NCI-H1048 (cell line): Measurements from ENCODE around the gene STARD3.

Experiments
- DNase-seq: peaks from one replicate; lab custom pipeline; 2025; lab: John Stamatoyannopoulos, UW

The STARD3 gene

DNA sequence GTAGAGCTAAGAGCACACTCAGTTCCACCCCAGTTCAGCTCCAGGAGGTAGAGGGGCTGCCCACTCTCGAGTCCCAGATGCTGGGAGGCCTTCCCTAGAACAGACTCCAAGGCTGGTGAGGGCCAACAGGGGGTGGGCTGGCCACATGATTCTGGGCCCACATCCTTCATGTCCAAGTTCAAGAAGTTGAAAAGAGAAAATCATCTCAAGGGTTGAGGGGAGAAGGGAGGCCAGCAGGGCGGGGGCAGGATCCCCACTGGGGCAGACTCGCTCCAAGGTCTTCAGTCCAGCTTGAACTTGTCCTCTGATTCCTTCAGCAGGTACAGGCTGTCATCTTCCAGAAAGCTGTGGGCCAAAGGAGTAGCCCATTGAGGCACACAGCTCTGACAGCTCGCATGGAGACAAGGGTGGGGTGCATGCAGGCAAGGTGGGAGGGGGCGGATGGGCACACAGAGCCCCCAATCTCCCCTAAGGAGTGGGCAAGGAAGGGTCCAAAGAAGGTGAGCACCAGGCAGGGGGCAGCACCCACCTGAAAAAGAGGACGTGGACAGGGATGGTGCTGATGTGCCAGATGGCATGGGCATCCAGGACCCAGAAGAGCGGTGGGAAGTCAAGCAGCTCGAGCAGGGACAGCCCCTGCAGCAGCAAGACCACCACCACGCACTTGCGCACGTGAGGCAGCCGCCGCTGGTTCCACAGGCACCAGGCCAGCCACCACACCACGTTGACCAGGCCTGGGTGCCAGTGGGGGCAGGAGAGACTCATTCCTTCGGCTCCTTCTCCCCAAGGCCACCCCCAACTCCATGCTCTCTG, 35.8 kb downstream of the STARD3 start:
- DNase-seq: no peak

DNA sequence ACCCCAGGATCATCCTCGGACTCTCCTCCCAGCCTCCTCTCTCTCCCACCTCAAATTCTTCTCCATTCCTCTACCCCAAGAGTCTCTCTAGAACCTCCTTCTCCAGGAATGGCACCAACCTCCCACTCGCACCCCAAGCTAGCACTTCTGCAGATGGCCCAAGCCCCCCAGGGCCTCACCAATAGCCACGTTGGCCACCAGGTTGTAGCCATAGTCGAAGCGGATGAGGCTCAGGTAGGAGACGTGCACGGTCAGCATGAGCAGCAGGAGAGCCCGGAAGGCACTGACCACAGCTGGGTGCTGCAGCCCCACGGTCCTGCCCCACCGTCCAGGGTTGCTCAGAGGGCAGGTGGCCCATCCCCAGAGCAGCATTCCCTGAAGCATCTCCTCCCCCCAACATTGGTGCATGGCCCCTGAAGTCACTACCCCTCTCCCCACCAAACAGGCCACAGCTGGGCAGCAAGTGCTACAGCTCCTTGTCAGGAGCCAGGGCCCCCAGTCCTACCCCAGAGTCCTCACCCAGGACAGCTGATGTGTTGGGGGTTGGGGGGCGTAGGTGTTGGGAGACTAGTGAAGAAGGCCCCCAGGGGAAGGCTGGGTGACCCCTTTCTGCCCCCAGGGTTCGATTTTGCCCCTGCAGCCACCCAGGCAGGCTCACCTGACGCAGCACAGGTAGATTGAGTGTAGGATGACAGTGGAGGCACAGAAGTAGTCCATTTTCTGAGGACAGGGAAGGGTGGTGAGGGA, 36.6 kb downstream of the STARD3 start:
- DNase-seq: no peak

DNA sequence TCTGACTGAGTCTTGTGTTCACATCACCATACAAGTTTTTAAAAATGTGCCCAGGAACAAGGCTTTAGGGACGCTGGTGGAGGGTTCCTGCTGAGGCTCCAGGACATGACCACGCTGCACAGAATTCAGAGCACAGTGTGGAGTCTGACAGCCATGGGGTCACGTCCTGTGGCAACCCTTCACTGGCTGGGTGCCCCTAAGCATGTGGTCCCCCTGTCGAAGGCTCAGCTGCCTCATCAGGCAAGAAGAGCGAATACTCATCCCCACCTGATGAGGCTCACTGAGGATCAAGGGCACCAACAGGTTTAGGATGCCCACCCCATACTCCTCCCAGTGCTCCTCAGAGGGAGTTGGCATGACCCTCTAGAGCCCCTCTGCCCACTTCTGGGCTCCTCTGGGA, 37.2 kb downstream of the STARD3 start:
- no peak for DNase-seq

DNA sequence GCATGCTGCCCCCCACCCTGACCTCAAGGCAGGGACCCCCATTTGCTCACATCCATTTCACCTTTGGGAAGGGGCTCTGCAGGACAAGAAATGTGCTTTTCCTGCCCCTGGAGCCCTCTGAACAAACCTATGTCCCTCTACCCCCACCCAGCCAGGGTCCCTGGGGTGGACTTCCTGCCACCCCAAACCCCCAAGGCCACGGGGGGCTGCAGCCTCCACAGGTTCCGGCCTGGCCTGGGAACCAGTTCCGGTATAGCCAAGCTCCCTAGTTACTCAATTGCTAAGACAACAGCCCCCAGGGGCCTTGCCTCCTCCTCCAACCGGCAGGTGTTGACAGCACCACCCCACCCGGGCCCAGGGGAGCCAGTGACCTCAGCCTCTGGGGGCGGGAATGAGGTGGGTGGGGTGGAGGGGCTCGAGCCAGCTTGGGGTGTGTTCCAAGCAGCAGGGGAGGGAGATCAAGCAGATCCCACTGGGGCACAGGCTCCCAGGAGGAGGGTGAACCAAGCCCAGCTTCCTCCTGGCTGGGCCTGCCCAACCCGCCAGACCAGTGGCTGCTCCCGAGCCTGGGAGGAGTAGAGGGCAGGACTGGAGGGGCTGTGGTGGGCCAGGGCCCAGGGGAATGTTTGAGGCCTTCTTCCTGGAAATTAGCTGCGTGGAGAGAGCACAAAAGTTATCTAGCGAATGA, 37.9 kb downstream of the STARD3 start:
- no peak for DNase-seq

DNA sequence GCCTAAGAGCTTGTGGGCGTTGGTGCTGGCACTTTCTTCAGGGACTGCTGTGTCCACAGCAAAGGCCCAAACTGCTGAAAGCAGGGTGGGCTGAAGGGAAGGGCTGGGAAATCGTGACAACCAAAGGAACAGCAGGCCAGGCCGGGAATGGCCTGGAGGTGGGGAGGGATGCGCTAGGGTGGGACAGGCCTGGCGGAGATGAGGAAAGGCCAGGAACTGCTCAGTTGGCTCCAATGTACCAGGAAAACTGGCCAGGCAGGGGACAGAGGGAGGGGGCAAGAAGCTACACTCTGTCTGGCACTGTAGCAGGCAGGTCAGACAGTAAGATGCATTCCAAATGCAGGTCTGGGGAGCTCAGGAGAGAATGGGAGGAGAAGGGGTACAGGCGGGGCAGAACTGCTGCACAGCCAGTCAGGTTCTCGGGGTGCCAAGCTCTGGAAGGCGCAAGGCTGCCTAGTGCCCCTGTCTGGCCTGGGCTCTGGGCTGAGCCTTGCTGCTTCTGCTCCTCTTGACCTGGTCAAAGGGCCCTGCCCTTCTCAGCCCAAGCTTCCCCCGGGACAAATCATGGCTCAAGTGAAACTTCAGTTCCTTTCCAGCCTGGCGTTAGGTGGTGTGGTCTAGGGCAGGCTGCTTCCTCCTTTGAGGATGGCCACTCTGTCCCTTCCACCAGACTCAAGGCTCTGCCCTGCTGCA, 38.6 kb downstream of the STARD3 start:
- no peak for DNase-seq

DNA sequence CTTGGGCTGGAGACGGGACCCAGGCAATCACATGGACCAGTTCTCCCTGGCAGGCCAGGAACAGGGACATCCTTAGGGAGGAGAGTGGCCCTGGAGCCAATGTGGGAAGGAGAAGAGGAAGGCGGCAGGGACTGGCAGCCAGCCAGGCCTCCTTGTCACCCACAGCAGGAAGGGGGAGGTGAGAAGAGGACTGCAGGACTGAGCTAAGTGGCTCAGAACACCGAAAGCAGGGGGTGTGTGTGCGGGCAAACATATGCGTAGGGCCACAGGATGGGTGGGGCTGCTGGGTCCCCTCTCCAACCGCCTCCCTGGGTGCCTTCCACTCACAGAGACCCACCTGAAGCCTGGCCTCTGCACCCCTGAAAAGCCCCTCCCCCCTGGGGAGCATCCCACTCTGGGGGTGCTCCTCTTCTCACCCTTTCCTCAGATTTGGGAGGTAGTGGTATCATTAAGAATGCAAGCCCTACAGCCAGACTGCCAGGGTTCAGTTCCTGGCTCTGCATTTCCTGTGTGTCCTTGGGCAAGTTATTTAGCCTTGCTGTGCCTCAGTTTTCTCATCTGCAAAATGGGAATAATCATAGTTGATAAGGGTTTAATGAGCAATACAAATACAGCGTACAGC, 39.4 kb downstream of the STARD3 start:
- no peak for DNase-seq

DNA sequence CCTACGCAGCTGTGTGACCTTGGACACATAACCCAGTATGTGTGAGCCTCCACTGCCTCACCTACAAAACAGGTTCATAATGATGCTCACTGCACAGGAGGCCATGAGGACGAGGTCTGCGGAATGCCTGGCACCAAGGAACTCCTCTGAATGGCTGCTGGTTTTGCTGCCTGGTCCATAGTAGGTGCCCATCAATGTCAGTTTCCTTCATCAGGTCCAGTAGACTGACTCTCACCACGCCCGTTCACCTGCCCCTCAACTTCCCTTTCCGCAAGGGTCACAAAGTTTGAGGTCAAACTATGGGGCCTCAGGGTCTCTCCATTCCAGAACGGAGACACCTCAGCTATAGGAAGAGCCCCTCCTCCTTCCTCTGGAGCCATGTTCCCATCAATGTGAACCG, 40.1 kb downstream of the STARD3 start:
- DNase-seq: no peak

DNA sequence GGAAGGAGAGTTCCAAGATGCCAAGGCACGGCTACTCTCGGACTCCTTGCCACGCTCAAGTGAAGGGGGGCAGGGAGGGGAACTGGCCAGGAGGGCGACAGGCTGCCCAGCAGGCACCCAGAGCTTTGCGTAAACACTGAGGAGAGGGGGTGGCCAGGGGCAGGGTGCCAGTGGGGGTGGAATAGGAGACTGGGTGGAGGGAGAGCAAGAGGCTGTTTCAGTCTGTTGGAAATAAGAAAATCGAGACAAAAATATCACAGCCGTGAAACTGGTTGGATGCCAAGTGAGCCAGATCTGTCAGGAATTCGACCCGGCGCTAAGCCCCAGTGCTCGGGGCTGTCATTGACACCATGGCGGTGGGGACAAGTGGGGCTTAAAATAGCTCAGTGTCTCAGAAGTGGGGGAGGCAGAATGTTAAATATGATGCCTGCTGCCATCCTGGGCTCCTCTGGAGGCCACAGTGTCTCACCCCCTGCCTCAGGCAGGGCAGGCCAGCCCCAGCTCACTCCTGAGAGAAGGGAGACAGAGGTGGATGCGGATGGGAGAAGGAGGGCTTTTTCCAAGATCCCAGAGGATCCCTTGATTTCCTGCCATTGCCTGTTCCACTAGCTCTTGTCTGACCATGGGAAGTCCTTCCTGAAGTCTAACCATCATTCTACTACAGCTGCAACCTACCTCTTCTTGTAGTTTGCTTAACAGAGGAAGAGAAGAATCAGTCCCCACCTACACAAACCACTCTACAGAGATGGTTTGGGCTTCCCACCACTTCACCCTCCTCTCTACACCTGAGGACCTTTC, 40.8 kb downstream of the STARD3 start:
- no peak for DNase-seq

DNA sequence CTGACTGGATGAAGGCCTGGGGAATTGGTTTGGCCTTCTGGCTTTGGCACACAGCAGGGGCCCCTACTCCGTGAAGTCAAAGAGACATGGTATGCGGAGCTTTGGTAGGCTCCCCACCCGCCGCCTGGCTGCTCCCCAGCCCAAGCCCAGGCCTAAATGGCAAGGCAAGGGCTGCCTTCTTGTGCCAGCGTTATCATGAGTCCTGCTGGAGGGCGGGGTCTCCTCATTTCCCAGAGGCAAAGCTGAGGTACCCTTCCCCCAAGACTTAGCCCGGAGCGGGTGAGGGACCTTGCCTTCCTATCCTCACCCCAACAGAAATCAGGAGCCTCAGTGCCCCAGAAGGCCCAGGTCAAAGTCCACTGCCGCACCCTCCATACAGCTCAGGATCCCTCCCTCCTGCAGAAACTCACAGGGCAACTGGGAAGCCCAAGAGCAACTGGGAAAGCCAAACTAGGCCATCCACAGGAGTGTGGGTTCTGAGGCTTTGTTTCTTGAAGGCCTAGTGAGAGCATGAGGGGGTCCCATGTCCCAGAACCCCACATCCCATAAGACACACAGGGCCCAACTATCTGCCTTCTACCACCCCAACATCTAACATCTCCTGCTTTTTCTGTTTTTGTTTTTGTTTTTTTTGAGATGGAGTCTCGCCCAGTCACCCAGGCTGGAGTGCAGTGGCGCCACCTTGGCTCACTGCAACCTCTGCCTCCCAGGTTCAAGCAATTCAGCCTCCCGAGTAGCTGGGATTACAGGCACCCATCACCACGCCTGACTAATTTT, 41.6 kb downstream of the STARD3 start:
- DNase-seq: no peak

DNA sequence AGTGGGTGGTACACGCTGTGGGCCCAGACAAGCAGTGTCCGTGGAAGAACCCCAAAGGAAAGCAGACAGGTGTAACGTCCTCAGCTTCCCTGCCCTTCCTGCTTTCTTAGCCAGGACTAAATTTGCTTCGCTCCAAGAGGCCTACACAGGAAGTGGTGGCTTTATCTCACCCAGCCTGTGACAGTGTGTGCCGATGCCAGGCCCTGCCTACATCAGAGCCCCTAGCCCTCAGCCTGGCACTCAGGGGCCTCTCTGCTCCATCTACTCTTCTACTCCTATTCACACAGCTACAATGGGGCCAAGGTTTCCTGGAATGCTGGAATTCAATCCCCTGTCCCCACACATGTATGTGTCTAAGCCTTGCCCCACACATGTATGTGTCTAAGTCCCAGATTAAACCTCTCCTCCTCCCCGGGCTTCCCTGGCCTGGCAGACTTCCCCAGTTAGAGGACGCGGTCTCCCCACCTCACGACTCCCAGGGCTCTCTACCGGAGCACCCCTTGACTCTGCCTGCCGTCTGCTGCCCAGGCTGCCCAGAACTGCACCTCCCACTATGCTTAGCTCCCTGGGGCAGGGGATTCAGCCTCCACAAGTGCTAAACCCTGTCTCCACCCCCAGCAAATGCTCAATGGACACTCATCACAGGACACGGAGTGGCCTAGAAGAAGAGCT, 42.7 kb downstream of the STARD3 start:
- no peak for DNase-seq

DNA sequence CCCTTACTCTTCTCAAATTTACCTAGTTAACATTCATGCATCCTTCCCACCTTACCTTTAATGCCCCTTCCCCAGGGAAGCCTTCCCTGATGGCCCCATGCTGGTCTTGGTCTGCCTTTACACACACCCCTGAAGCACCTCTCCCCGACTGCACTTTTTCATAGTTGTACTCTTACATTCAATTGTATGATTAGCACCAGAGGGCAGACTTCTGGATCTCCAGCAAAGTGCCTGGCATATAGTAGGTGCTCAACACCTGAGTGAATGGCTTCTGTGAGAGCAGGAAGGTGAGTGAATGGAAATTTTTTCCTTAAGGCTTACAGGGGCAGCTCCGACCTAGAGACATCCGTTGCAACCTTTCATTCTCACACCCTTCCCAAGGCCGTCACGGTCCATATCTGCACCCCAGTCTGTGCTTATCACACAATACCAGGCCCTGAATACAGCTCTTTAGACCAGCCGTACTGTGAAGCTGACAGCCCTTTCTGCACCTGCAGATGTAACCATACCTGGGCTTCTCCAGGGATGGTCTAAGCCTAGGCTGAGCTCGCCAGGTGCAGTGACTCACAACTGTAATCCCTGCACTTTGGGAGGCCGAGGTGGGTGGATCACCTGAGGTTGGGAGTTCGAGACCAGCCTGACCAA, 46.5 kb downstream of the STARD3 start:
- no peak for DNase-seq

DNA sequence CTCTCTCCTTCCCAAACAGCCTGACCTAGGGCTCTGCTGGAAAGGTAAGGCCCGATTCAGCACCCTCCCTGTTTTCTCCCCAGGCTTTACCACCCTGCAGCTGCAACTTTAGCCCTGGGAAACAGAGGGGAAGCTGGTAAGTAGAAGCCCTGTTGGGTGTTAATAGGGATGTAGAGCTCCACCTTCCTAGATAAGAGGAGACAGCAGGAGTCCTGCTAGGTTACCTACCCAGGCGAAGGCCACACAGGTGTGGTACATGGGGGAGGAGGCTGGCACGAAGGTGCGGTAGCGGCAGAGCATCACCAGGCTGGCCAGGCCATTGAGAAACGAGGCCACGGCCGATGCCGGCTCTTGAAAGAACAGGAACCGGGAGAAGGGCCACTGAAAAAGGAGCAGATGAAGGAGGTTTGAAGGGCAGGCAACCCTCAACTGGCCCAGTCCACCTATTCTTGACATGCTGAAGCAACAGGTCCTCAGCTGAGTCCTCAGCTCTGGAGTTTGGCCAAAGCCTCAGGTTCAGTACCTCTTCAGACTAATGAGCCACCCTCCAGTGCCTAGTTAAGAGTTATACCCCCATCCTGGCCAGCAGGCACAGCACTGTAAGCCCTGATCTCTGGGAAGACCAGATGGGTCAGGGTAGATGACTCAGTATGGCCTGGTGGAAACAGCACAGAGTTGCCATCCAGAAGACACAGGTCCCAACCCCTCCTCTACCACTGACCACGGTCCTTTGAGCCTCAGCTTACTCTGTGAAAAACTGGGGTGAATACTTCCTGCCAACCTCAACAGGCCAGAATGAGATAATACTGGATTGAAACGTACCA, 47.6 kb downstream of the STARD3 start:
- DNase-seq: no peak

DNA sequence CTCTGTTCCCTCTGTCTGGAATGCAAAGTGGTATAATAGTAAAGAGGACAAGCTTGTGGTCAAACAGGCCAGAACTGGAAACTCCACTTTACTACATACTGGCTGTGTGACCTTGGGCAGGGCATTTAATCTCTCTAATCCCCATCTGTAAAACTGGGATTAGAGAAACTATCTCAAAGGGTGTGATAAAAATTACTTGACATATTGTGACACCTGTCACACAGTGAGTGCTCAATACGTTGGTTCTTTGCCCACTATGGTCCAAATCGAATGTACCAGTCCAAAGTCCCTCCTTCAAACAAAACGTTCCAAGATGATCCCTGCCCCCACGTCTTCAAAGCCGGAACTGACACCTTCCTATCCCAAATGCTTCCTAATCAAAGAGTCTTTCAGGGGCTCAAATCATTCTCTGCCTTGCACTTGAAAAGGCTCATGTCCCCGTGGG, 50.2 kb downstream of the STARD3 start:
- DNase-seq: no peak

DNA sequence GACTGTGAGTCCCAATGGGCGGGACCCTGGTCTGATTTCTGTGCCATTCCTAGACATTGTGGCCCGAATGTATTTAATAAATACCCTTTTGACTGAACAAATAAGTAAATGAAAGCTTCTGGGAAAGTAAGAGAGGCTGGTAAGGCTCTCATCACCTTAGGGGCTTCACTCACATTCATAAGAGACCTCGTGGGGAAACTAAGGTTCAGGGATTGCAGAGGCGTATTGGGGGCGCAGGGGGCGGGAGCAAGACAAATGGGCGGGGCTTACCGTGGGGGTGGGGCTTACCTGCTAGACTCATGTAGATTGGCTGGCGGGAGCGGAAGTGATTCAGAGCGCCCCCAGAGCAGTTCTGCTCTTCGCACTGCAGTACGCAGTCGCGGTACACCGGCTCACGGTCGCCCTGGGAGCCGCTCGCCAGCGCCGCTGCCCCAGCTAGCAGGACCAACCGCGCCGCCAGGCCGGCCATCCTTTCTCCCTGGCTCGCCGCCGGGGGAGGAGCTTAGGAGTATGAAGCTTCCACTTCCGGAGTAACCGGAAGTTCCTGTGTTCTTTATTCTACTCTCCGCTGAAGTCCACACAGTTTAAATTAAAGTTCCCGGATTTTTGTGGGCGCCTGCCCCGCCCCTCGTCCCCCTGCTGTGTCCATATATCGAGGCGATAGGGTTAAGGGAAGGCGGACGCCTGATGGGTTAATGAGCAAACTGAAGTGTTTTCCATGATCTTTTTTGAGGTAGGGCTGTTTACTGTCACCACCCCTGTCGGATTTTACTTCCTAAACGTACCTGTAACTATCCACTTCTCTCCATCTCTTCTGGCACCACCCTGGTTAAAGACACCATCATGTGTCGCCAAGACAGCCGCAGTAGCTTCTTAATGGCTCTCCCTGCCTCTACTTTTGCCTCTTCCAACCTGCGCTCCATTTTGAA, 50.9 kb downstream of the STARD3 start, which contains the start of gene PGAP3:
Gene PGAP3, minus strand, starts transcription at position 512 of the 929 bp plus-strand sequence. Its CDS starts 43 bp downstream, at position 469.
- DNase-seq: peak; percentile 88

DNA sequence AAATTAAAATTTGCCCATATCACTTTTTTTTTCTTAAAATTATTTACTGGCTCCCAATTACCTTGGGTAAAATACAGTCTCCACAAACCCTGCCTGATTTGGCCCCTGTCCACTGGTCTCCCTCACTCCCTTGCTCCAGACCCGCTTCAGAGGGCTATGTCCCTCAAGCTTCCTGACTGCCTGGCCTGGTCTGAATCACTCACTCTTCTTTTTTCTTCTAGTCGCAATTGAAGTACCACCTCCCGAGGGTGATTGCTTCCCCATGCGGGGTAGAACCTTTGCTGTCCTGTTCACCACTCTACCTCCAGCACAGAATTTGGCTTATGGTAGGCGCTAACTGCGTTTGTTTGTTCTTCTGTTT, 51.5 kb downstream of the STARD3 start:
- DNase-seq: no peak

DNA sequence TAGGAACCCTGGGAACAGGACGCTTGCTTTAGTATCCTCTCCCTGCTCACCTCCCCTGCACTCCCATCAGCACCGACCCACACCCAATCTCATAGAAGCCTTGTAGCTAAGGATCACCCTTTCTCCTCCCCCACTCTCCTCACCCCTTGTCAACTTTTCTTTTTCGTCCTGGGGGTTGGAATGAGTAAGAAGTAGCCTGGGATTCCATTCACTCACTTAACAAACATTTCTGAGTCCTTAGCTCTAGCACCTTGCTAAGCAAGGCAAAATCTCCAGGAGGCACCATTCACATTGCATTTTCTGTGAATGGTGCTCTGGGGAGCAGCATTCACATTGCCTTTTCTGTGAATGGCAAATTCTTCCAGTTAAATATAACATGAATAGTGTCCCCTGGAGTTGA, 52.0 kb downstream of the STARD3 start:
- DNase-seq: no peak

DNA sequence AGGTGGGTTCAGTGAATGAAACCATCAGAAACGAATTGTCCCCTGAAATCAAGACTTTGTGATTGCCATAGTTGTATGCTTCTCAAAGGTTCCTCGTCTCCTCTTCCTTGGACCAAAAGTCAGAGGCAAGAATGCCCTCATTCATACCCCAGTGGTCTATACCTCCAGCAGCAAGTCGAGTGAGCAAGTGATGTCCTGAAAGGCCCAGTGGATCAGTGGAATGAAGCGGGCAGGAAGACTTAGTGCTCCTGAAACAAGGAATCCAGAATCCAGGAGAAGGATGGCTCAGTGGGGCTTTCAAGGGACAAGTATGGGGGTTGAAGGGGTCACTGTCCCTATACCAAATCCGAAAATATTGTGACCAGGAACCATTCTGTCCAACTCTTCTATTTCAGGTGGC, 57.6 kb downstream of the STARD3 start:
- no peak for DNase-seq
